T47D (cell line): Measurements from ENCODE around the gene GRIP1.

Experiments
- DNase-seq, 2 experiments: peaks; one replicate each; pipeline versions ENCODE4 v3.0.0 to v3.0.0-alpha.2; 2011 to 2012; ENCODE audit warnings: low read depth in 1 of 2, low spot score in 1 of 2
- JUND ChIP-seq: IDR thresholded peaks from 2 replicates; pipeline ENCODE4 v1.6.1; 2012; ENCODE audit warnings: low read depth
- in situ Hi-C: cut with HindIII; loops from 2 replicates; pipeline ENCODE4 v1.10.0; 2016; ENCODE audit warnings: low sequenced_read_pairs, low pct_unique_long_range_greater_than_20kb

Gene GRIP1

DNA sequence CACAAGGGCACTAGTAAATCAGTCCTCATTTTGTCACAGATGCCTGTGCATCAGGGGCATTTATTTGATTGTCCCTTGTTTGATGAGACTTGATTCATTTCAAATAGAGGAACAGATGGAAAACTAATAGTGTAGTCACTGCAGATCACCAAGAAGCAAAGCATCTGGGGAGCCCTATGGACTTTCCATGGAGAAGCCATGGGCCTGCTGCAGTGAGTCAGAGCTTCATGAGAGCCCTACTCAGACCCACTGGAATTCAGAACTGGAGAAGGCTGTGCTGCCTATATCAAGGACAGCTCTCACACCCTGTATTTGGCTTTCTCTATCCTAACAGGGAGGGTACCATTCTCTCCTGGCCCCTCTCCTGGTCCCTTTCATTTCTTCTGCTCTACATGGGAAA, 126.2 kb downstream of the GRIP1 start:
- no peak for DNase-seq
- TF ChIP-seq JUND, result no peak
- in situ Hi-C loops, result no loop called here

DNA sequence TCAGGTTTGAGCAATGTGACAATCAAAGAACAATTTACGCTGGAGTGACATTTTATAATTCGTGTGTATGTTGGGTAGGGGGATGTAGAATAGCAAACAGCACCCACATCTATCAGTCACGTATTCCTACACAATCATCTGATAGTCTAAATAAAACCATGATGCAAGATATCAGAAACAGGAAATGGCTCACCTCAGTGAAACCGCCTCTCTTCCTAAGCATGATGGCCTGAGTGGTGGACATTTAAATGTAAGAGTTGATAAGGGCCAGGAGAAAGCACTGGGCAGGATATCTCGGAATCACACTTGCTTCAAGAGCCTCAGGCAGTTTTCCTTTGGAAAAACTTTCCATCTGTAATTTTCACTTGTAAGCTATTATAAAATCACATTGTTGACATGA, 128.2 kb downstream of the GRIP1 start:
- DNase-seq, result no peak
- in situ Hi-C loops, result no loop called here
- TF ChIP-seq JUND, result no peak

DNA sequence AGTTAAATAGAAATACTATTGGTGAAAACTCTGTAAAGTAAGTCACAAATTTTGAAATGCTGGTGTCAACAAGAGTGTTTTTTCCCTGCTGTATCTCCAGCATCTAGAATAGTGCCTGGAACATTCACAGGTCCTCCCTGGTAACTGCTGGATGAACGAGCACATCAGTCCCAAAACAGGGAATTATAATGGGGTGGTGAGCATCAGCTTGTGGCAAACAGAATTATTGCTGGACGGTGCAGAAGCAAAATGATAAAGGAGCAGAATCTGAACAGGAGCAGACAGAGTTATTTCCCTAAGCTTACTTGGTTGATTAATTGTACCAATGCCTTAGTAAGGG, 129.9 kb downstream of the GRIP1 start:
- TF ChIP-seq JUND, result no peak
- no peak for DNase-seq
- in situ Hi-C loops, result no loop called here

DNA sequence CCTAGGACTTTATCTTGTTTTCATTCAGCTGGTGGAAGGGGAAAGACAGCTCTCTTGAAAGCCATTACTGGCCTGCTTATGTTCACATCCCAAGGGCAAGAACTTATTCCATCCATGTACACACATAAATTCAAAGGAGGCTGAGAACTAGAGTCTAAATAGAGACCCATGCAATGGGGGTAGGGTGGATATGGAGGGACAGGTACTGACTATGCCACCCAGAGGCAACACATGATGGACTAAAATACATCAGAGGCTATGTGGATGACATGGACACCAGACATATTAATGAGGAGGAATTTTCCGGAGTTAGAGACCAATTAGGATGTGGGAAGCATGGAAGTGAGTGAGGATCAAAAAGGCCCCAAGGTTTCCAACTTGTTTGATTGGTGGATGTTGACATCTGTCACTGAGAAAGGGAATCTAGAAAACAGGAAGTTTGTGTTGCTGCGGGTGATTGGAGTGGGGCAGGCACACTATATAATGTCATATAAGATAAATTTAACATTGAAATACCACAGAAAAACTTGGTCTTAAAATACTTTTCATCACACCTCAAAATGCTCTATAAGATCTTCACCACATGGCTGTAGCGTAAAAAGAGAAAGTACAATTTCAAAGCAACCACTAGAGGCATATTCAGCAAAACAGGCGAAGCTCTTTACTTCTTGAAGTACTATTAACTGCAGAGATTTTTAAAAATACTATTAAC, 130.4 kb downstream of the GRIP1 start:
- TF ChIP-seq JUND, result no peak
- DNase-seq, result peak in 1 of 2 experiments; percentile 29

DNA sequence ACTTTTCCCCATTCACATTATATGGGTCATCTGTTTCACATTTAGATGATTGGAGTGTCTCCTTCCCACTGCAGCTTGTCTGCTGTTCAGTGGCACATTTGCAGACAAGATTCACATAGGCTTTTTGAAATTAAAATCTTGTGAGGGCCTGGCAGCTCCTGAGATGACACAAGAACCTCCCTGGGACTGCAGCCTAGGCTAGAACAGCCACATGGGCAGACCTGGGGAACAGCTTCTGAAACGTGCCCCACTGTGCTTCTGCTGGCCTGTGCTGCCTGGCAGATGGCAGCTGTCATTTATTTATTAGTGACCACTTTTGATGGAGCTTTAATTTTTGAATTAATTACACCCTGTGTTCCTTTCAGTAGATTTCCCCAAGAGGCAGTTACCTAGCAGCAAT, 137.4 kb downstream of the GRIP1 start:
- in situ Hi-C loops, result no loop called here
- no peak for TF ChIP-seq JUND
- no peak for DNase-seq

More for the DNA sequence above, 130.4 kb downstream of the GRIP1 start:
- in situ Hi-C loops, result no loop called here

DNA sequence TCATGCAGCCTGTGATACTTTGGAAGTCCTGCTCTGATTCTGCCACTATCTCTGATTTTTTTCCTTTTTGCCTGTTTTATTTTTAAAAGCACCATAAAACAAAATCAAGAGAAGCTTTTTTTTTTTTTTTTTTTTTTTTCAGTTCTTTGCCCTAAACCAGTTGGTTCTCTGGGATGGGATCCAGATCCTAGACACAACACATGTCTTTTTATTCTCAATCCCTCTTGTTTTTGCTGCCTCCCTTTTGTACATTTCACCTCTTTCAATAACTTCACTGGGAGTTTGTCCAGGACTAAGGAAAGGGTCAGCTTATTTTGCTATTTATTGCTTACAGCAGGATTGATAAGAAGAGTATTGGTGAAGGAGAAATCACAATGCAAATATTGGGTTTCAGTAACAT, 139.4 kb downstream of the GRIP1 start:
- TF ChIP-seq JUND, result no peak
- no peak for DNase-seq
- in situ Hi-C loops, result no loop called here

DNA sequence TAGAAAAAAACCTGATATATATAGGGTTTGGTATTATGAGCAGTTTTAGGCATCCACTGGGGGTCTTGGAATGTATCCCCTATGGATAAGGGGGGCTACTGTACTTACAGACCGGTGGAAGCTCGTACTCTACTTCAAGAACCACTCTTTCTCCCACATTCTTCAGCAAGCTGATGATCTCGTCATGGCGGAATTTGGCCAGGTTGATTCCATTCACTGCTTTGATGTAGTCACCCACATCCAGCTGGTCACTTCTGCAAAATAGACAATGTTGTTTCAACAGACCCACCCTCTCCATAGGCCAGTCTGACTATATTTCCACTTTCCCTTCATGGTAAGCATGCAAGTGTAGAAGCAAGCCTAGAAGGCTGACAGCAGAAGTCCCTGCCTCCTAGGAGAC, 139.9 kb downstream of the GRIP1 start:
- in situ Hi-C loops, result no loop called here
- no peak for TF ChIP-seq JUND
- DNase-seq, result no peak

DNA sequence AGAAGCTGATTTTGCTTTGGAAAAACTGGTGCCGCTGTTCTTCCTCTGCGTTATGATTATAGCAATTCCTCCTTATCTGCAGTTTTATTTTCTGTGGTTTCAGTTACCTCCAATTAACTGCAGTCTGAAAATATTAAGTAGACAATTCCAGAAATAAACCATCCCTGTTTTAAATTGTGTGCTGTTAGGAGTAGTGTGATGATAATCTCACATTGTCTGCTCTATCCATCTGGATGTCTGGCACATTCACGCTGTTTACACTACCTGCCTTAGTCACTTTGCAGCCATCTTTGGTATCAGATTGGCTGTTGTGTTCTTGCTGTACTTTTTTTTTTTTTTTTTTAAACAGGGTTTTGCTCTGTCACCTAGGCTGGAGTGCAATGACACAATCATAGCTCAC, 141.0 kb downstream of the GRIP1 start:
- TF ChIP-seq JUND, result no peak
- in situ Hi-C loops, result no loop called here
- no peak for DNase-seq

DNA sequence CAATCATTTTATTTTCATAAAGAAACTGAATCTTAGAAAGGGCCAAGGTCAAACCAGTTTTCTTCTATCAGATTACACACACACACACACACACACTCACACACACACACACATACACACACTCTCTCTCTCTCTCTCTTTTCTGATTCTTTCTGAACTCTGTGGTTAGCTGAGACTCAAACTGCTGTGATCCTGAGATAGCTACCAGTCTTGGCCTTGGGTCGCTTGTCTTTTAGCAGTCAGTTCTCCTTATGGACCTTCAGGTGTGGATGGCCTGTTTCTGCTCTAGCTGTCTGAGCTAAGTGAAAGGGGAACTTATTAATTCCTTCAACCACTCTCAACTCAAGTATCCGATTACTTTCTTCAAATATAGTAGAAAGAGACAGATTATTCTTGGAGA, 145.1 kb downstream of the GRIP1 start:
- in situ Hi-C loops, result no loop called here
- TF ChIP-seq JUND, result no peak
- no peak for DNase-seq

DNA sequence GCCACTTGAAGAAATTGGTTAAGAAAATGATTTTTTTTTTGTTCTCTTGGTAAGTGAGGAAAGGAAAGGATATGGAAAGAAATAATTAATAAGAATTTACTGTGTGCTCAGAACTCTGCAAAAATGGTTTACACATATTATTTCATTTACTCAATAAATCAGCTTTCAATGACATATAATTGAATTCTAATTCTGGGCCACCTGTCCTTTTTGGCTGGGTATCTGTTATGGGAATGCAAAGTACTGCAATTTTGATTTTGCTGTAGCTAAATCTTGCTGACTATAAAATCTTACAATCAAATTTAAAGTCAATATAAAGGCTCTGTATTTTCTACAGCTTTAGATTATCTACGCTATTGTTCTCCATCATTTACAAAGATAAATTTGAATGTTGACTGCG, 147.1 kb downstream of the GRIP1 start:
- in situ Hi-C loops, result no loop called here
- DNase-seq, result no peak
- TF ChIP-seq JUND, result no peak

DNA sequence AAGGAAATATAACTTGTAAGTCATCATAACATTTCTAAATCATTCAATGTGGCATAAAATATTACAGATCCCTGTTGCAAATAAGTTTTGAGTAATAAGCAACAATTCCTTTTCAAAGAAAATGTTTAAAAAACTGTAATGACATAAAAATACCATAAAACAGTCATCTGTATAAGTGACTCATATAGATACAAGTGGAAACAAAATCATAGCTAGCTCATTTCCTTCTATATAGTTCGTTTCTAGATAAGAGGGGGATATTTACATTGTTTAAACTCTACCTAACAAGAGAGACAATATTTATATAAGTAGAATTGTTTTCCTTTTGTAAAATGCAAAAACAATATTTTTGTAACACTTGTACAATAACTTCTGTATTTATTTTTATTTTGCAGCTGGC, 148.9 kb downstream of the GRIP1 start:
- no peak for DNase-seq
- TF ChIP-seq JUND, result no peak
- in situ Hi-C loops, result no loop called here

DNA sequence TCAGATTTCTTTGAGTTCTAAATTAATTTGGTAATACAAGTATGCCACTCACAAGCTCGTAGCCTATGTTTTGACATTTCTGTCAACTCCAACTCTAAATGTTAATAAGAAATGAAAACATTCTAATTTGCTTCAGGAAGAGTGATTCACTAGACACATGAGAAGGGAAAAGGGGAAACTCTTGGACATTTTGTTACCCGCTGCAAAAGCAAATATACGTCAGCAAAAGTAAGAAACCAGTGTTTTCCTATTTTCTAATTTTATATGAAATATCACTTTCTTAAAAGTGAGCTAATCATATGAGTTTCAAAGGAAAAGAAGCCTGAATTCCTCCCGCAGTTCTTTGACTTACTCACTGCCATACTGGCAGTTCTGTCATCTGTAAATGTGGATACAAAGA, 162.3 kb downstream of the GRIP1 start:
- TF ChIP-seq JUND, result no peak
- in situ Hi-C loops, result no loop called here
- DNase-seq, result no peak

DNA sequence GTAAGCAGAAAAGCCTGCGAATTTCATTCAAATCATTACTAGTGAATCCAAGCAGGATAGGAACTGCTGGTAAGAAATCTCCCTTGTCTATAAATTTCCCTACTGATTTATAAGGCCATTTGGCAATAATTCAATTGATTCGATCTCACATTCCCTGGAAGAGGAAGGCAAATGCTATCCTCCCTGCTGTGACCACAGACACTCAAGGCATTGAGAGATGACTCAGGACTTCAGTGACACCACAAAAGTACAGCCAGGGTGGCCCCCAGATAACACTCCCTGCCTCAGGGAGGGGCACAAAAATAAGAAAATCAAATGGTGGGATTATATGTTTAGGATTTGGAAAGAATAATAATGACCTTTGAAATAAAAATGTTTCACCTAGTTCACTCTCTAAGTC, 162.7 kb downstream of the GRIP1 start:
- in situ Hi-C loops, result no loop called here
- no peak for DNase-seq
- no peak for TF ChIP-seq JUND

DNA sequence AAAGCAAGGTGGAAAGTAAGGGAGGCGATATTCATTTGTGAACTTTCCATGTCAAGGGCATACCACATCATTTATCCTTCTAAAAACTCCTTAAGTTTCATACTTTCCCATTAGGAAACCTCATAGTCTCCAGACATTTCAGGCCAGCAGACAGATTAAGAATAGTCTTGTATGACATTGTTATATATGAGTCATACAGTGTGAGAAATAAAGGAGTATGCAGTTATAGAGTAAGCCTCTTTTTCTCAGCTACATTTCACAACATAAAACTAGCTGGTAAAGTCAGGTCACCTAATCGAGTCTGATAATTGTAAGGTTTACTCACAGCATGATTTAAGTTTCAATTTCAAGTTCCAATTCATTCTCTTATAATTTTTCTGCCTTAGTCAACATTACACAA, 164.3 kb downstream of the GRIP1 start:
- in situ Hi-C loops, result no loop called here
- no peak for DNase-seq
- TF ChIP-seq JUND, result no peak
